Natural killer cell (primary cell): ENCODE data around the gene UBAC1. TPM values are rescaled to one million over a fixed set of nuclear protein-coding genes. Genes with fewer than 3 reads are reported as not detected.

Source experiments
- ATAC-seq, 3 donors: fragments of 150-1000 bp in 2 of 3; fragments of 200-7000 bp in 1 of 3; cut with Tn5 transposase; 1 replicate in 1 of 3; 2 replicates in 2 of 3; pipeline ENCODE4 v1.10.0; 2021; ENCODE audit warnings: mild to moderate bottlenecking in 2 of 3, moderate library complexity in 2 of 3
- DNase-seq, 2 donors: peaks; one replicate each; pipeline versions ENCODE4 v3.0.0 to v3.0.0-alpha.2; 2013 to 2021; ENCODE audit warnings: mixed read lengths in 1 of 2
- H3K27ac ChIP-seq: one replicate; pipeline ENCODE4 v1.5.1; 2013; ENCODE audit warnings: mild to moderate bottlenecking, low read length
- H3K27me3 ChIP-seq: one replicate; pipeline ENCODE4 v1.6.1; 2013; ENCODE audit warnings: low read length; ENCODE audit not compliant: control insufficient read depth, insufficient read depth
- H3K36me3 ChIP-seq: one replicate; pipeline ENCODE4 v1.6.1; 2013; ENCODE audit warnings: low read length; ENCODE audit not compliant: control insufficient read depth, insufficient read depth
- H3K4me1 ChIP-seq: one replicate; pipeline ENCODE4 v1.6.1; 2013; ENCODE audit warnings: low read length; ENCODE audit not compliant: control insufficient read depth, insufficient read depth
- H3K4me3 ChIP-seq: one replicate; pipeline ENCODE4 v1.5.1; 2013; ENCODE audit warnings: low read length
- H3K9me3 ChIP-seq: one replicate; pipeline ENCODE4 v1.6.1; 2013; ENCODE audit warnings: low read length; ENCODE audit not compliant: control insufficient read depth, insufficient read depth
- H3K27ac Mint-ChIP-seq, 2 donors: one replicate each; pipeline ENCODE4 v1.8.0; 2022; ENCODE audit warnings: mild to moderate bottlenecking in 2 of 2, mixed read lengths in 2 of 2, moderate library complexity in 1 of 2
- H3K27me3 Mint-ChIP-seq, 2 donors: one replicate each; pipeline ENCODE4 v1.8.0; 2022; ENCODE audit warnings: low read depth in 2 of 2, mixed read lengths in 2 of 2
- H3K36me3 Mint-ChIP-seq: one replicate; pipeline ENCODE4 v1.8.0; 2022; ENCODE audit warnings: mixed read lengths
- H3K4me1 Mint-ChIP-seq, 2 donors: one replicate each; pipeline ENCODE4 v1.8.0; 2022; ENCODE audit warnings: mixed read lengths in 2 of 2
- H3K4me3 Mint-ChIP-seq: one replicate; pipeline ENCODE4 v1.8.0; 2022; ENCODE audit warnings: mild to moderate bottlenecking, moderate library complexity, mixed read lengths
- H3K9me3 Mint-ChIP-seq, 2 donors: one replicate each; pipeline ENCODE4 v1.8.0; 2022; ENCODE audit warnings: mixed read lengths in 2 of 2
- CTCF ChIP-seq: fragments of 200-600 bp; IDR thresholded peaks from one replicate; pipeline ENCODE4 v1.8.0; 2022; ENCODE audit warnings: antibody characterized with exemption
- WGBS: methylation state at CpG from one replicate; pipeline ENCODE4 v1.1.7; 2013; ENCODE audit warnings: missing lambda C conversion rate; ENCODE audit not compliant: insufficient coverage; 5-methylcytosine and 5-hydroxymethylcytosine counted together
- intact Hi-C: fragments of 100-400 bp; cut with micrococcal nuclease; formaldehyde crosslinking; loops from one replicate; pipeline ENCODE4 v1.14.2; 2022
- total RNA-seq, 4 donors: library from RNA; stranded (reverse); fragments of 120-200 nt in 1 of 4; gene quantifications; one replicate each; pipeline versions ENCODE4 v1.2.3 to v1.2.4, GENCODE V29; 2013 to 2022

UBAC1 gene
- total RNA-seq, 3 donors from 2014 or later (not counting 1 experiment from before 2014, with no cell fraction given) = 22.7 to 31.8 (median 27.6) TPM

GRCh38 chr9:135924628-135925338 lies 36.4 kb downstream of the UBAC1 start:
- Histone ChIP-seq H3K4me3 (no peak overlapping the region), H3K27me3 (no peaks in the 10 kb centered on the region), H3K9me3 (peaks cover under 1% of the 10 kb centered on the region), H3K27ac (no peak overlapping the region), H3K4me1 (peaks cover 20% of the 10 kb centered on the region), H3K36me3 (no peaks in the 10 kb centered on the region)
- peak in 1 of 2 donors; percentile 26 for DNase-seq
- Mint-ChIP-seq H3K27ac (no peak overlapping the region), H3K4me1 (peaks cover 4 to 9% of the 10 kb centered on the region in 2 donors), H3K27me3 (no peaks in the 10 kb centered on the region), H3K4me3 (no peak overlapping the region), H3K9me3 (no peaks in the 10 kb centered on the region), H3K36me3 (no peaks in the 10 kb centered on the region)
- TF ChIP-seq CTCF = no peak
- no peak for ATAC-seq
- WGBS = 86% methylated on average over 27 of the region's 27 CpGs
- intact Hi-C loops = no loop called here

- Mint-ChIP-seq H3K27me3 (no peaks in the 10 kb centered on the region), H3K27ac (no peak overlapping the region), H3K9me3 (peaks cover 4% of the 10 kb centered on the region in 2 donors), H3K36me3 (no peaks in the 10 kb centered on the region), H3K4me3 (no peak overlapping the region), H3K4me1 (peaks cover 4 to 9% of the 10 kb centered on the region in 2 donors)
- H3K4me1 ChIP-seq = peaks cover 20% of the 10 kb centered on the region
- DNase-seq (no peak), ATAC-seq (no peak)
- no peaks in the 10 kb centered on the region for H3K27me3 ChIP-seq
- no peak overlapping the region for H3K27ac ChIP-seq
- TF ChIP-seq CTCF = no peak
- no peak overlapping the region for H3K4me3 ChIP-seq
- peaks cover 13% of the 10 kb centered on the region for H3K9me3 ChIP-seq
- intact Hi-C loops = no loop called here
- 95% methylated on average over 13 of the region's 13 CpGs for WGBS
- H3K36me3 ChIP-seq = no peaks in the 10 kb centered on the region
Observed at GRCh38 chr9:135923508-135923907, 37.7 kb downstream of the UBAC1 start.

- Mint-ChIP-seq H3K27me3 (no peaks in the 10 kb centered on the region), H3K9me3 (peaks cover 4% of the 10 kb centered on the region in 2 donors), H3K4me3 (no peak overlapping the region), H3K36me3 (peaks cover 5% of the 10 kb centered on the region), H3K4me1 (no peaks in the 10 kb centered on the region), H3K27ac (no peak overlapping the region)
- 96% methylated on average over 14 of the region's 14 CpGs for WGBS
- TF ChIP-seq CTCF = no peak
- DNase-seq = no peak
- Histone ChIP-seq H3K27me3 (no peaks in the 10 kb centered on the region), H3K4me1 (peaks cover 12% of the 10 kb centered on the region), H3K9me3 (peaks cover 28% of the 10 kb centered on the region), H3K4me3 (no peak overlapping the region), H3K36me3 (no peaks in the 10 kb centered on the region), H3K27ac (no peak overlapping the region)
- no peak for ATAC-seq
- intact Hi-C loops = no loop called here
Observed at GRCh38 chr9:135921749-135922310, 39.3 kb downstream of the UBAC1 start.
